GM21528 (cell line): ENCODE measurements around the gene SEMA4D.
"Not testable (repeated sequence)": the region's sequence is repeated elsewhere in the genome, so short reads cannot be mapped to it uniquely, and the experiment has no call there.

Experiments
- ATAC-seq: cut with Tn5 transposase; IDR thresholded peaks from one replicate; pipeline ENCODE4 v1.9.1; 2021; ENCODE audit warnings: mild to moderate bottlenecking, moderate library complexity; ENCODE audit not compliant: unreplicated experiment, low FRiP score

The SEMA4D gene

GRCh38 chr9:89484475-89485404 is 13.2 kb downstream of the SEMA4D start:
- ATAC-seq: no peak

- ATAC-seq: peak; percentile 61
Measured at GRCh38 chr9:89483592-89484474, 14.1 kb downstream of the SEMA4D start.

GRCh38 chr9:89482901-89483361 is 15.0 kb downstream of the SEMA4D start:
- ATAC-seq: no peak

- ATAC-seq: no peak
Measured at GRCh38 chr9:89482056-89482851, 15.7 kb downstream of the SEMA4D start.

GRCh38 chr9:89481538-89481915 is 16.4 kb downstream of the SEMA4D start:
- no peak for ATAC-seq

GRCh38 chr9:89480825-89481537 is 16.9 kb downstream of the SEMA4D start:
- ATAC-seq: no peak

- not testable (repeated sequence) for ATAC-seq
Measured at GRCh38 chr9:89480372-89480771, 17.5 kb downstream of the SEMA4D start.

GRCh38 chr9:89479669-89480011 is 18.3 kb downstream of the SEMA4D start:
- ATAC-seq: not testable (repeated sequence)

- ATAC-seq: no peak
Measured at GRCh38 chr9:89478821-89479668, 18.9 kb downstream of the SEMA4D start.

GRCh38 chr9:89477811-89478630 is 19.9 kb downstream of the SEMA4D start:
- ATAC-seq: no peak

- no peak for ATAC-seq
Measured at GRCh38 chr9:89477384-89477783, 20.5 kb downstream of the SEMA4D start.

GRCh38 chr9:89476546-89476945 is 21.4 kb downstream of the SEMA4D start:
- ATAC-seq: no peak

GRCh38 chr9:89475891-89476440 is 21.9 kb downstream of the SEMA4D start:
- no peak for ATAC-seq

GRCh38 chr9:89474939-89475338 is 23.0 kb downstream of the SEMA4D start:
- no peak for ATAC-seq

- ATAC-seq: no peak
Measured at GRCh38 chr9:89473762-89474469, 24.0 kb downstream of the SEMA4D start.

- not testable (repeated sequence) for ATAC-seq
Measured at GRCh38 chr9:89471796-89472320, 26.1 kb downstream of the SEMA4D start.

GRCh38 chr9:89471390-89471789 is 26.5 kb downstream of the SEMA4D start:
- no peak for ATAC-seq
